ENCODE measurements around the gene SLC8A3. TPM values are rescaled to one million over a fixed set of nuclear protein-coding genes. Genes with fewer than 3 reads are reported as not detected.

Gene SLC8A3
- total RNA-seq, 4 donors from 2014 or later = 0.19 to 1.7 (median 0.90) TPM

DNA sequence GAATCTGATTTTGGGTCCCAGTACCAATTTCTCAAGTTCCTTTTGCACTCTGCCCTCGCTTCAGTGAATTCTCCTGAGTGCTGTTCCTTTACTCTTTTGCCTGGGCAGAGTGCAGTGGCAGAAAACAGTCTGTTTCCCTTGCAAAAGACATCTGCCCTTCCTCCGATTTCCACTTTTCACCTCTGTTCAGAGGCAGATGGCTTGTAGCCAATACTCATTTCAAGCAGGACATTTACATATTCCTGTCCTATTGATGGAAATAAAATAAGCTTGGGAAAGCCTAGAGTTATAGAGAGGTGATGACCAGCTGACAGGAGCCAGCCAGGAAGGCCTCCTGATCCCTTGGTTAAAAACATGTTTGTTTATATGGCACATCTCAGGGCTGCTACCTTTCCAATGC is 111.0 kb downstream of the SLC8A3 start:
- Histone ChIP-seq H3K4me1 (no peaks in the 10 kb centered on the region), H3K27me3 (peaks cover 0 to 18% (median 0%) of the 10 kb centered on the region in 4 donors), H3K4me3 (no peak overlapping the region), H3K27ac (replicated peaks in 1 of 4) (no peak overlapping the region), H3K36me3 (no peaks in the 10 kb centered on the region), H3K9me3 (no peaks in the 10 kb centered on the region)
- intact Hi-C loops (cut with DNase I) = no loop called here
- DNase-seq (ENCODE audit: extremely low spot score) = no peak
- TF ChIP-seq POLR2AphosphoS5 (IDR thresholded peaks at IDR 0.05) (no peak), EP300 (IDR thresholded peaks at IDR 0.05) (no peak), POLR2A (IDR thresholded peaks at IDR 0.05; ENCODE audit: low read depth) (no peak)
- TF ChIP-seq, protein P1, sequence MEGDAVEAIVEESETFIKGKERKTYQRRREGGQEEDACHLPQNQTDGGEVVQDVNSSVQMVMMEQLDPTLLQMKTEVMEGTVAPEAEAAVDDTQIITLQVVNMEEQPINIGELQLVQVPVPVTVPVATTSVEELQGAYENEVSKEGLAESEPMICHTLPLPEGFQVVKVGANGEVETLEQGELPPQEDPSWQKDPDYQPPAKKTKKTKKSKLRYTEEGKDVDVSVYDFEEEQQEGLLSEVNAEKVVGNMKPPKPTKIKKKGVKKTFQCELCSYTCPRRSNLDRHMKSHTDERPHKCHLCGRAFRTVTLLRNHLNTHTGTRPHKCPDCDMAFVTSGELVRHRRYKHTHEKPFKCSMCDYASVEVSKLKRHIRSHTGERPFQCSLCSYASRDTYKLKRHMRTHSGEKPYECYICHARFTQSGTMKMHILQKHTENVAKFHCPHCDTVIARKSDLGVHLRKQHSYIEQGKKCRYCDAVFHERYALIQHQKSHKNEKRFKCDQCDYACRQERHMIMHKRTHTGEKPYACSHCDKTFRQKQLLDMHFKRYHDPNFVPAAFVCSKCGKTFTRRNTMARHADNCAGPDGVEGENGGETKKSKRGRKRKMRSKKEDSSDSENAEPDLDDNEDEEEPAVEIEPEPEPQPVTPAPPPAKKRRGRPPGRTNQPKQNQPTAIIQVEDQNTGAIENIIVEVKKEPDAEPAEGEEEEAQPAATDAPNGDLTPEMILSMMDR (IDR thresholded peaks at IDR 0.05) = no peak
- 50% methylated on average over 2 of the region's 2 CpGs for WGBS

DNA sequence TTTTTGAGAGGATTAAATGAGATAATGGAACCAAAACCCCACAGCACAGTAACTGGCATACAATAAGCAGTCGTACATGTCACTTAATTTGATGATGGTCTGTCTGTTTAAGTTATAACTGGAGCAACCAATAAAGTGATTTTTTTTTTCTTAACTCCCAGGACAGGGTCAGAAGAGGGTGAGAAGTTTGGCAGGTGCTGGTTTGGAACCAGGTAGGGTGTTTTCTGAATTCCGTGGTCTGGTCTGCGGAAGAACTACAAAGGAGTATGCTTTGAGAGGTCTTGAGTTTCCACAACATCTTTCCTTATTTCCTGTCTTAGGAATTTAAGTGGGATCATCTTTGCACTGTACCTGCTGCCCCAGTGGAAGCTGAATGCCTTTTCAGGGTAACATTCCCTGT is 111.7 kb downstream of the SLC8A3 start:
- no peak overlapping the region for H3K4me3 ChIP-seq
- H3K9me3 ChIP-seq = no peaks in the 10 kb centered on the region
- no peaks in the 10 kb centered on the region for H3K4me1 ChIP-seq
- DNase-seq (ENCODE audit: extremely low spot score) = no peak
- peaks cover 0 to 11% (median 0%) of the 10 kb centered on the region in 4 donors for H3K27me3 ChIP-seq
- no peak overlapping the region for H3K27ac ChIP-seq (replicated peaks in 1 of 4)
- TF ChIP-seq EP300 (IDR thresholded peaks at IDR 0.05) (no peak), POLR2AphosphoS5 (IDR thresholded peaks at IDR 0.05) (no peak), POLR2A (IDR thresholded peaks at IDR 0.05; ENCODE audit: low read depth) (no peak)
- TF ChIP-seq, protein P1 (IDR thresholded peaks at IDR 0.05) = no peak
- intact Hi-C loops (cut with DNase I) = no loop called here
- WGBS = 85% methylated on average over 3 of the region's 3 CpGs
- no peaks in the 10 kb centered on the region for H3K36me3 ChIP-seq

DNA sequence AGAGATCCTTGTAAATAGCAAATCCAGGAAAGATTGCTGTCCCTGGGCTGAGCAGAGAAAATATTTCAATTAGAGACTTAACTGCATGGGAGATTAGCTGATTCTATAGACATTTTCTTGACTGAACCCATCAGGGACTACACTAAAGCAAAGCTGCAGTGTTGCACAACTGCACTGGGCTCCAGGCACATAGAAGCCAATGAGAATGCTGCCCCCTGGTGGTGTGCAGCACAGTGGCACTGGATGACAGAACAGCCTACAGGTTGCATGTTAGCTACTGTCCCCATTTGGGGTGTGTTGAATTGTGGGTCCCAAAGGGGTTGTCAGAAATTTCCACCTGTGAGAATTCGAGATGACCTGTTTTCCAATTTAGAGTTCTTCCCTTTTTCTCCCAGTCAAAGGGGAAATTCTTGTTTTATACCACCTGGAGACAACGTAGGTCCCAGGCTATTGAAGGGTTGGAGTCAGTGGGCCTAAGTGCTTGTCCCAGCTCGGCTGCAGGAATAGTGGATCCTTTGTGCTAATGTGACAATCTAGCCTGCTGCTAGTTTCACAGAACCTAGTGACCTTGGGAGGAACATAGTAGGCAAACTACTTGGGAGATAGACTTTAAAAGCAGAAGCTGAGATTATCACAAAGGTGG is 114.7 kb downstream of the SLC8A3 start:
- Histone ChIP-seq H3K27me3 (peaks cover 0 to 6% (median 0%) of the 10 kb centered on the region in 4 donors), H3K9me3 (no peaks in the 10 kb centered on the region), H3K4me3 (no peak overlapping the region), H3K36me3 (no peaks in the 10 kb centered on the region), H3K4me1 (no peaks in the 10 kb centered on the region), H3K27ac (replicated peaks in 1 of 4) (no peak overlapping the region)
- no peak for DNase-seq (ENCODE audit: extremely low spot score)
- 52% methylated on average over 3 of the region's 3 CpGs for WGBS
- TF ChIP-seq, protein P1 (IDR thresholded peaks at IDR 0.05) = peak; percentile 44 to 58 (median 46)
- TF ChIP-seq POLR2AphosphoS5 (IDR thresholded peaks at IDR 0.05) = no peak
- no peak for TF ChIP-seq EP300 (IDR thresholded peaks at IDR 0.05)
- intact Hi-C loops (cut with DNase I) = no loop called here

DNA sequence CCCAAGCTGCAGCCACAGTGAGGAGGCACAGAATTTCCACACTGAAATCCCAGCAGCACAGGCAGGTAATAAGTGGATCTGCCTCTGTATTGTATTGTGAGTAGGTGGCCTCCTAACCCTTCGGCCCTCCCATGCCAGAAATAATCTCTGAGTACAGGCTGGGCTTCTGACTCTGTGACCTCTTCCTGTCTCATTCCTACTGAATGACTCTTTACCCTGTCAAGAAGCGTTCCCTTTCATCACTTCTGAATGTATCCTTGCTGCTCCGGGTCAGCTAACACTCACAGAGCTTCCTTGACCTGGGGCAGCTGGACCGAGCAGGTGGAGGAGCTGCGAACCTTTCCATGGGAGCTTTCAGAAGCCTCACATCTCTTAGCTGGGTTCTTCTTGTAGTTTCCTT is 119.6 kb downstream of the SLC8A3 start:
- no peak for DNase-seq (ENCODE audit: extremely low spot score)
- H3K27me3 ChIP-seq = peaks cover 0 to 22% (median 0%) of the 10 kb centered on the region in 4 donors
- 58% methylated on average over 5 of the region's 5 CpGs for WGBS
- H3K36me3 ChIP-seq = no peaks in the 10 kb centered on the region
- H3K27ac ChIP-seq (replicated peaks in 1 of 4) = no peak overlapping the region
- no peak overlapping the region for H3K4me3 ChIP-seq
- H3K4me1 ChIP-seq = no peaks in the 10 kb centered on the region
- TF ChIP-seq EP300 (IDR thresholded peaks at IDR 0.05) = no peak
- TF ChIP-seq POLR2AphosphoS5 (IDR thresholded peaks at IDR 0.05) = no peak
- TF ChIP-seq, protein P1 (IDR thresholded peaks at IDR 0.05) = no peak
- no peak for TF ChIP-seq POLR2A (IDR thresholded peaks at IDR 0.05; ENCODE audit: low read depth)
- no peaks in the 10 kb centered on the region for H3K9me3 ChIP-seq
- intact Hi-C loops (cut with DNase I) = no loop called here

DNA sequence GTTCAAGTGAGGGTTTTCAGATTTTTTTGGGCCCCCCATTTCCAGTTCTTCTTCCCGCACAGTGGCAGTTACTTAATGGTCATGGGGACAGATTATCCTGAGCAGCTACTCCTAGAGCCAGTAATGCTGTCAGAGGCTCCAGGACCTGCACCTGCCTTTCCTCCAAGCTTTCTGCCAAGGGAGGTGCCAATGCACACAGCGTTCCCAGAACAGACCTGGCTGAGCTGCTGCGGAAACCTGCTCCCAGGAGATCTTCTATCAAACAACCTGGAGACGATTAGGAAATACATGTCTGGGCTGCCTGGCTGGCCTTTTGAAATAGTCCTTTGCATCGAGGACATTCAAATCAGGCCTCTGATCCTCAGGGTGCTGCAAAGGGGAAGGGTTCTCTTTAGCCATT is 120.9 kb downstream of the SLC8A3 start:
- H3K9me3 ChIP-seq = no peaks in the 10 kb centered on the region
- TF ChIP-seq POLR2A (IDR thresholded peaks at IDR 0.05; ENCODE audit: low read depth) = no peak
- H3K36me3 ChIP-seq = no peaks in the 10 kb centered on the region
- H3K4me3 ChIP-seq = no peak overlapping the region
- H3K27ac ChIP-seq (replicated peaks in 1 of 4) = no peak overlapping the region
- no peak for DNase-seq (ENCODE audit: extremely low spot score)
- H3K27me3 ChIP-seq = peaks cover 0 to 20% (median 0%) of the 10 kb centered on the region in 4 donors
- H3K4me1 ChIP-seq = no peaks in the 10 kb centered on the region
- WGBS = 83% methylated on average over 2 of the region's 5 CpGs
- intact Hi-C loops (cut with DNase I) = no loop called here
